Measurements from ENCODE around the gene ACKR3.

DNA sequence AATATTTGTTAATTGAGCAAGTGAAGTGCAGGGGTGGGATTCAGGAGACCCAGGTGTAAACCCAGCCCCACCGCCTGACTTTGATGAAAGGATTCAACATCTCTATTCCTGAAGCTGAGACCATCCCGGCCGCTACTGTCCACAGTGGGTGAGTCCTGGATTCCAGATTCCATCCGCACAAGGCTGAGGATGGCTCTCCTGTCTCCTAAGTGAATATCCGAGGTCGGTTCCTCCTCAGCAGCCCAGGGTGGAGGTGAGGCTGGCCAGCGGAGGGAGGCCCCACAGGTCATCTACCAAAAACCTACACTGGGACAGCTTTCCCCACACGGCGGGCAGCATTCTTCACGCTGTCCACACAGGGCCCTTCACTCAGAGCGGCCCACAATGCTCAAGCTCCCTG lies 57.6 kb downstream of the ACKR3 start:
- TF ChIP-seq, protein P1, sequence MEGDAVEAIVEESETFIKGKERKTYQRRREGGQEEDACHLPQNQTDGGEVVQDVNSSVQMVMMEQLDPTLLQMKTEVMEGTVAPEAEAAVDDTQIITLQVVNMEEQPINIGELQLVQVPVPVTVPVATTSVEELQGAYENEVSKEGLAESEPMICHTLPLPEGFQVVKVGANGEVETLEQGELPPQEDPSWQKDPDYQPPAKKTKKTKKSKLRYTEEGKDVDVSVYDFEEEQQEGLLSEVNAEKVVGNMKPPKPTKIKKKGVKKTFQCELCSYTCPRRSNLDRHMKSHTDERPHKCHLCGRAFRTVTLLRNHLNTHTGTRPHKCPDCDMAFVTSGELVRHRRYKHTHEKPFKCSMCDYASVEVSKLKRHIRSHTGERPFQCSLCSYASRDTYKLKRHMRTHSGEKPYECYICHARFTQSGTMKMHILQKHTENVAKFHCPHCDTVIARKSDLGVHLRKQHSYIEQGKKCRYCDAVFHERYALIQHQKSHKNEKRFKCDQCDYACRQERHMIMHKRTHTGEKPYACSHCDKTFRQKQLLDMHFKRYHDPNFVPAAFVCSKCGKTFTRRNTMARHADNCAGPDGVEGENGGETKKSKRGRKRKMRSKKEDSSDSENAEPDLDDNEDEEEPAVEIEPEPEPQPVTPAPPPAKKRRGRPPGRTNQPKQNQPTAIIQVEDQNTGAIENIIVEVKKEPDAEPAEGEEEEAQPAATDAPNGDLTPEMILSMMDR (IDR thresholded peaks at IDR 0.05 in 2 of 3, conservative IDR thresholded peaks at IDR 0.05 in 1 of 3; ENCODE audit: control insufficient read depth in 2 of 3, extremely low read depth in 1 of 3, insufficient read depth in 1 of 3, low read depth in 3 of 3, low read length in 3 of 3) = no peak
- TF ChIP-seq TARDBP (IDR thresholded peaks at IDR 0.05; ENCODE audit: borderline replicate concordance) = no peak
- TF ChIP-seq CHD2 (IDR thresholded peaks at IDR 0.05; ENCODE audit: borderline replicate concordance, low read depth, low read length) = no peak
- TF ChIP-seq, protein P2, sequence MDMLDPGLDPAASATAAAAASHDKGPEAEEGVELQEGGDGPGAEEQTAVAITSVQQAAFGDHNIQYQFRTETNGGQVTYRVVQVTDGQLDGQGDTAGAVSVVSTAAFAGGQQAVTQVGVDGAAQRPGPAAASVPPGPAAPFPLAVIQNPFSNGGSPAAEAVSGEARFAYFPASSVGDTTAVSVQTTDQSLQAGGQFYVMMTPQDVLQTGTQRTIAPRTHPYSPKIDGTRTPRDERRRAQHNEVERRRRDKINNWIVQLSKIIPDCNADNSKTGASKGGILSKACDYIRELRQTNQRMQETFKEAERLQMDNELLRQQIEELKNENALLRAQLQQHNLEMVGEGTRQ (IDR thresholded peaks at IDR 0.05; ENCODE audit: borderline replicate concordance, low read depth, low read length) = no peak
- TF ChIP-seq SUZ12 (IDR thresholded peaks at IDR 0.05; ENCODE audit: unreplicated experiment) = no peak
- no peak for TF ChIP-seq ZNF217 (IDR thresholded peaks at IDR 0.05)
- TF ChIP-seq EP300 (IDR thresholded peaks at IDR 0.05; ENCODE audit: borderline replicate concordance in 1 of 2, control insufficient read depth in 1 of 2, low read depth in 2 of 2, low read length in 2 of 2) = no peak
- TF ChIP-seq POLR2A (IDR thresholded peaks at IDR 0.05; ENCODE audit: low read depth, low read length) = no peak
- TF ChIP-seq, protein P3, sequence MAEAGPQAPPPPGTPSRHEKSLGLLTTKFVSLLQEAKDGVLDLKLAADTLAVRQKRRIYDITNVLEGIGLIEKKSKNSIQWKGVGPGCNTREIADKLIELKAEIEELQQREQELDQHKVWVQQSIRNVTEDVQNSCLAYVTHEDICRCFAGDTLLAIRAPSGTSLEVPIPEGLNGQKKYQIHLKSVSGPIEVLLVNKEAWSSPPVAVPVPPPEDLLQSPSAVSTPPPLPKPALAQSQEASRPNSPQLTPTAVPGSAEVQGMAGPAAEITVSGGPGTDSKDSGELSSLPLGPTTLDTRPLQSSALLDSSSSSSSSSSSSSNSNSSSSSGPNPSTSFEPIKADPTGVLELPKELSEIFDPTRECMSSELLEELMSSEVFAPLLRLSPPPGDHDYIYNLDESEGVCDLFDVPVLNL (IDR thresholded peaks at IDR 0.05; ENCODE audit: low read depth, low read length) = no peak
